HG02610 (cell line): ENCODE results near the gene OCLN.
"Not testable (repeated sequence)": the region's sequence is repeated elsewhere in the genome, so short reads cannot be mapped to it uniquely, and the experiment has no call there.

Experiments used
- ATAC-seq: cut with Tn5 transposase; IDR thresholded peaks from one replicate; pipeline ENCODE4 v1.9.1; 2021; ENCODE audit warnings: mild to moderate bottlenecking, moderate library complexity; ENCODE audit not compliant: unreplicated experiment

The OCLN gene

GRCh38 chr5:69492391-69492922, at the start of gene OCLN:
Gene OCLN, plus strand, starts transcription at chr5:69492790. Its CDS starts 11,455 bp downstream, at chr5:69504245.
- peak; percentile 75 for ATAC-seq

GRCh38 chr5:69444127-69444754, 48.3 kb upstream of the OCLN start:
- no peak for ATAC-seq

GRCh38 chr5:69449511-69449910, 43.1 kb upstream of the OCLN start:
- no peak for ATAC-seq

GRCh38 chr5:69450116-69450515, 42.5 kb upstream of the OCLN start:
- no peak for ATAC-seq

GRCh38 chr5:69450527-69450926, 42.1 kb upstream of the OCLN start:
- ATAC-seq: not testable (repeated sequence)

GRCh38 chr5:69451941-69452647, 40.5 kb upstream of the OCLN start:
- ATAC-seq: no peak

- ATAC-seq: not testable (repeated sequence)
Measured at GRCh38 chr5:69453487-69453886, 39.1 kb upstream of the OCLN start.

GRCh38 chr5:69454460-69455249, 37.9 kb upstream of the OCLN start:
- ATAC-seq: no peak

- ATAC-seq: not testable (repeated sequence)
Measured at GRCh38 chr5:69455428-69455988, 37.1 kb upstream of the OCLN start.

- ATAC-seq: no peak
Measured at GRCh38 chr5:69462170-69462569, 30.4 kb upstream of the OCLN start.

- not testable (repeated sequence) for ATAC-seq
Measured at GRCh38 chr5:69466375-69466774, 26.2 kb upstream of the OCLN start.

- ATAC-seq: peak; percentile 96
Measured at GRCh38 chr5:69467442-69468225, 25.0 kb upstream of the OCLN start.

- ATAC-seq: no peak
Measured at GRCh38 chr5:69468631-69469030, 24.0 kb upstream of the OCLN start.

GRCh38 chr5:69471516-69471915, 21.1 kb upstream of the OCLN start:
- ATAC-seq: not testable (repeated sequence)

- not testable (repeated sequence) for ATAC-seq
Measured at GRCh38 chr5:69472535-69473143, 20.0 kb upstream of the OCLN start.

GRCh38 chr5:69477170-69477569, 15.4 kb upstream of the OCLN start:
- ATAC-seq: no peak

GRCh38 chr5:69478296-69478695, 14.3 kb upstream of the OCLN start:
- not testable (repeated sequence) for ATAC-seq

GRCh38 chr5:69484891-69485290, 7.7 kb upstream of the OCLN start:
- ATAC-seq: no peak

- ATAC-seq: no peak
Measured at GRCh38 chr5:69485471-69485870, 7.1 kb upstream of the OCLN start.

- no peak for ATAC-seq
Measured at GRCh38 chr5:69489246-69489645, 3.3 kb upstream of the OCLN start.
